Pons (tissue), 1 donor: ENCODE data around the gene CDC42BPB.

ENCODE experiments used
- DNase-seq: peaks from one replicate; pipeline ENCODE4 v3.0.0-alpha.2; 2016; ENCODE audit warnings: low spot score

Gene CDC42BPB

DNA sequence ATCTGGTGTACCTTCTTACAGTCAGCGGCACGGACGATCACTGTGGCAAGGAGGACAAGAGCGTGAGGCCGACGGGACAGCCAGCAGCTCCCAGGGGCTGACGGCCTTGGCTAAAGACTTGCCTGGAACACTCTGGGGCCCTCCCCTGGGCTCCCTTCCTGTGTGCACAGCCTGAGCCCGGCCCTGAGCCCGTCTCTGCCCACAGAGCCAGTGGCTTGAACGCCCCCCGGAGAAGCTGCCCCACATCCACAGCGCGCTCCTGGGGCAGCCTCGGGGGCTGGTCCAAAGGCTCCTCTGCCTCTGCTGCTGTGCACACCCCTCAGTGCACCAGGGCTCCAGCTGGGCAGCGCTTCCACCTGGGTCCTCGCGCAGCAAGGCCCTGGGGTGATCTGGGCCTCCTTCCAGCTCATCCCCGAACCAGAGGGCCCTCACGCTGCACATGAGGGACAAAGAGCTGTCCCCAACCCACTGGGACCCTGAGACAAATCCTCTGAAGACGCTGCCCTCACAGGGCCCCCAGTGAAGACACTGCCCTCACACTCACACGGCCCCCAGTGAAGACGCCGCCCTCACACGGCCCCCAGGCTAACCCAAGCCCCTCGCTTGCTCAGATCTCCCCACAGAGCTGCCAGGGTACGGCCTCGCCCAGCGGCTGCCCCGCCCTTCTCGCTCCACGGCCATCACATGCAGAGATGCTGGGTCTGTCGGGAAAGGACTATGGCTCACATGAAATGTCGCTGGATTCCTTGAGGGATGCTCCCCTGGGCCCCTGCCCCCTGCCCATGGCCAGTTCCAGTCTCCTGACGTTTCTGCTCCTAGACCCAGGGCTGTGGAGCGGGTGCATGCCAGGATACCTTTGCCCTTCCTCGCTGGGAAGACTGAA lies 112.7 kb downstream of the CDC42BPB start:
- DNase-seq: no peak

- DNase-seq: no peak
Measured at GRCh38 chr14:102943979-102944378, 113.4 kb downstream of the CDC42BPB start.

DNA sequence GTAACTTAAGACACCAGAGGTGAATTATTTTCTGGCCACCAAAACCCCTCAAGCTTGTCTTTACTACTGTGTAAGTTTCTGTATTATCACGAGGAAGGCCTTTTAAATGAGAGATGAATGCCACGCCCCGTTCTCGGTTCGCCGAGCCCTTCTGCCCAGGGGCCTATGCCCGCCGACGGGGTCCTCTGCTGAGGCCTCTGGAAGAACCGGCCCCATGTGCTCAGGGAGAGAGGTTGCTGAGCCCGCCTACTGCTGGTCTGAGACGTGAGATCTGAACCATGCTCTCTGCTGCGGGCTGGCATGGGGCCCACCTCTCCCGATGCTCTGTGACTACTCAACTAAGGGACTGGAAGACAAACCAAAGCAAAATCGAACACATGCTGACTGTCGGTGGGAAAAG lies 113.9 kb downstream of the CDC42BPB start:
- DNase-seq: no peak

- no peak for DNase-seq
Measured at GRCh38 chr14:102942069-102942468, 115.3 kb downstream of the CDC42BPB start.

GRCh38 chr14:102941419-102942011 lies 115.8 kb downstream of the CDC42BPB start:
- DNase-seq: no peak

- DNase-seq: no peak
Measured at GRCh38 chr14:102940729-102941362, 116.5 kb downstream of the CDC42BPB start.

DNA sequence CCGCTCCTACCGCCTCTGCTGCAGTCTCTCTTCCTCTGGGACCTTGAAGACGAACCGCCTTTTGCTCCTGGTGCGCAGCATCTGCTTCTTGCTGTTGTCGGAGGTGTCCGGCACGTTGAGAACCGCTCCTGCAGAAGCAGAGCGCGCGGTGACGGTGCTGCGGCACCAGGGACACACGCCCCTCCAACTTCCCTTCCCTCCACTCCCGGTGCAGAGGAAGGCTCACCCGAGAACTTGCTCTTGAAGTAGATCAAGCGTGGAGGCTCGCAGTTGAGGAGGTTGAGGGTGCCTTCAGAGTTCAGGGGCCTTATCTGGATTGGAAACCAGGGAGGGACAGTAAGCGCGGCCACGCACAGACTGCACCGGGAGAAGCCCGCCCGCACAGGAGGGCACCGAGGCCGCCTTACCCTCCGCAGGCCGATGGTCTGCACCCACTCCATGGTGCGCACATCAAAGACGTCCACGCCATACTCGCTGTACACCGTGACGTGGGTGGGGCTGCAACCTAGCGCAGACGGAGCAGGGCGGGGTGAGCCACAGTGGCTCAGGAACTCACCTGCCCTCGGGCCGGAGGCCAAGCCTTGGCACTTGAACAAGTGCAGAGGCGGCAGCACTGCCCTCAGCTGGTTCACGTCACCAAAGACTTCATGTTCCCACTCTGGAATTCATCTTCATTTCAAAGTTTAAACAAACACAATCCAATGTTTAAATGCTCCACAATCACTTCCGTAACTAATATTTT lies 117.4 kb downstream of the CDC42BPB start:
- no peak for DNase-seq

DNA sequence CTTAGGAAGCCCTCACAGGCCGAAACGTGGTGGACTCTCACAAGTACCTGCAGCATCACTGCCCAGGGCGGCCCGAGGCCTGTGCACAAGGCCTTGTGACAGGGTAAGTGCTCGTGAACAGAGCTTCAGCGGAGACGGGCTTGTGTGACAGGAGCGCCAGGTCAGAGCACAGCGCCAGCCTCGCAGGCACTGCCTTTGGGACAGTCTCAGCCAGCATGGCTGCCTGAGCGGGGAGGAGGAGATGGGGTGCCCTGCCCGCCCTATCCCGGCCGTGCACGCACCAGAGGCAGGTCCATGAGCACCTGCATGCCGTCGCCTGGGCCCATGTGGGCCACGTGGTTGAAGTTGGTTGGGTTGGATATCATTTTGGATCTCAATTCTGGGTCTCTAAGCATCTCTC lies 118.0 kb downstream of the CDC42BPB start:
- DNase-seq: no peak

DNA sequence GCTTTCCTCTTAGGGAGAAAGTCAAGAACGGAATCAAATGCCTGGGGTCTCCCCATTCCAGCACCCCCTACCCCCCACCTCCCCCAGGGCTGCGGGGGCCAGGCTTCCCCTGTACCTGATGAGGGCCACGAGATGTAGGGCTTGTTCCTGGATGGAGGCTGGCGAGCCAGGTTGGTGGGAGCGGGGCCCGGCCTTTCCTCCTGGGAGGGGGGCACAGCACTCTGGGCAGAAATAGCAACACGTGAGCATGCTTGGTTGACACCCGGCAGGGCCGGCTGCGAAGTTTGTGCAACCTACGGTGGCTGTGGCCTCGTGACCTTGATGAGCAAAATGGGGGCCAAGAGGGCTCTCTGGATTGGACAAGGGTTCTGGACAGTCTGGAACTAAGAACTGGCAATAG lies 119.2 kb downstream of the CDC42BPB start:
- DNase-seq: no peak

DNA sequence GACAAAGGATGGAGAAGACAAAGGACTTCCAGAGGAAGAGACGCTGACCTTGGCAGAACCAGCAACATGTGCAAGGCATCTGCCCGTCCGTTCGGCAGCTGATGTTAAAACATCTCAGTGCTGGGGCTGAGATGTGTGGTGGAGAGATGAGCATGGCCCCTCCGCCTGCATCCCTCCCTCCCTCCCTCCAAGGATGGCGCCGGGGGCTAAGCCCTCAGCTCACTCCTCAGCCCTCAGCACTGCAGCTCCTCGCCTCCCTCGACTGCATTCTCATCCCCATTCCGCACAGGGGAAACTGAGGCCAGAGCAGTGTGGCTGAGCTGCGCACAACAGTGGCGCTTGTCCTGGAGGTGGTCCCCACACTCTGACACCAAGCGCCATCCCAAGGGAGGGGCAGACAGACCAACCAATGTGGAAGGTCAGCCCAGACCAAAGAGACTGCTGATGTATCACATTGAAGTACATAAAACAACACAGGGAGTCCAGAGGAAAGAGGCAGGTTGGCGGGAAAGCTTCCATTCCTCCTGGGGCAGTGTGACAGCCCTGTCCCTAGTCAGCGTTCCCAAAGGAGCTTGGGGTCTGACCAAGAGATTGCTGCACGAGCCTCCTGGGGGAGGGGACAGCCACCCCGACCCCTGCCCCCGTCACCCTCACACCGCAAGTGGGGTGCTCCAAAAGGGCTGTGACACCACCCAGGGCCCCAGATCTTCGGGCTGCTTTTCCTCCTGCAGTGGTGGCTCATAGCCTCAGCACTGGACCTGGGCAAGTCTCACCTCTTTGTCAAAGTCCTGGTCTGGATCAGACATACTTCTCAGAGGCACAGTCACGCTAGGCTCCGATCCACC lies 119.8 kb downstream of the CDC42BPB start:
- DNase-seq: no peak

GRCh38 chr14:102935756-102936155 lies 121.6 kb downstream of the CDC42BPB start:
- no peak for DNase-seq

GRCh38 chr14:102933618-102934231 lies 123.6 kb downstream of the CDC42BPB start:
- DNase-seq: no peak

- DNase-seq: no peak
Measured at GRCh38 chr14:102932484-102933248, 124.7 kb downstream of the CDC42BPB start.

DNA sequence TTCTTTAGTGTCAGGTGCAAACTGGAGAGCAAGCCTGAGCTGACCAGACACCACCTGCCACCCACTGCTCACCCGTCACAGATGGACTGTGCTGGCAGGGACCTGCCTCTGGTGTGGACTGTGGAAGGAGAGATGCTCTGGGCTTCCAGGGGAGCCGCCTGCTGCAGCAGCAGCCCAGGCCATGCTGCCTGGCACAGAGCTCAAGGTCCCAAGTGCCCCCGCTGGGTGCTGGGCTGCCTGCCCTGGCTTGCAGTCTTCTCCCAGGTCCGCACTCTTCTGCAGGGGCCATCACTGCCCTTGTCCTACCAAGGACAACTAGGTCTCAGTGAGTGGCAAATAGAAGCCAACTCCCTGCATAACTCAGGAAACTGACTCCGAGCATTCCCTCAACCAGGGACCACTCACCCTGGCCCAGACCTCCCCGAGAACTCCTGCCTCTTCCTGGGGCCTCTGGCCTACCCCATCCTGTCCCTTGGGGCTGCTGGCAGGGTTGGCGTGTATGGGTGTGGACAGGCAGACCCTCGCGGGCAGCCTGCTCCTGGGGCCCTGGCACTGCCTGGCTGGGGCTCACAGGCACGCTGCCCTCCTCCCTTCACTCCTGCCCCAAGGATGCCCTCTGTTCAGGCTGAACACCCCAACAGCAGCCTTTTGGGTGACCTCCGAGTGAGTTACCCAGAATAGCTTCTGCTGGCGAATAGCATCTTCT lies 125.6 kb downstream of the CDC42BPB start:
- DNase-seq: no peak

GRCh38 chr14:102930753-102931579 lies 126.4 kb downstream of the CDC42BPB start:
- DNase-seq: no peak

DNA sequence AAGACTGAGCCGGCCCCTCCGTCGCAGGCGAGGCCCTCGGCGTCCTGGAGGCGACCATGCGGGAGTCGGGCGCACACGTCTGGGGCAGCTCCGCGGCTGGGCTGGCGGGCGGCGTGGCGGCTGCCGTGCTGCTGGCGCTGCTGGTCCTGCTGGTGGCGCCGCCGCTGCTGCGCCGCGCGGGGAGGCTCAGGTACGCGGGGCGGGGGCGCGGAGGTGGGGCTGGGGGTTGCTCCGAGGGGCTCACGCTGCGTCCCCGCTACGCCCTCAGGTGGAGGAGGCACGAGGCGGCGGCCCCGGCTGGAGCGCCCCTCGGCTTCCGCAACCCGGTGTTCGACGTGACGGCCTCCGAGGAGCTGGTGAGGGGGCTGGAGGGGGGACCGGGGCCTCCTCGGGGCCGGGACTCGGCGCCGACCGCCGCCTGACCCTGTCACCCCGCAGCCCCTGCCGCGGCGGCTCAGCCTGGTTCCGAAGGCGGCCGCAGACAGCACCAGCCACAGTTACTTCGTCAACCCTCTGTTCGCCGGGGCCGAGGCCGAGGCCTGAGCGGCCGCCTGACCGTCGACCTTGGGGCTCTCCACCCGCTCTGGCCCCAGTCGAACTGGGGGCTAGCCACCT lies 127.1 kb downstream of the CDC42BPB start:
- no peak for DNase-seq

DNA sequence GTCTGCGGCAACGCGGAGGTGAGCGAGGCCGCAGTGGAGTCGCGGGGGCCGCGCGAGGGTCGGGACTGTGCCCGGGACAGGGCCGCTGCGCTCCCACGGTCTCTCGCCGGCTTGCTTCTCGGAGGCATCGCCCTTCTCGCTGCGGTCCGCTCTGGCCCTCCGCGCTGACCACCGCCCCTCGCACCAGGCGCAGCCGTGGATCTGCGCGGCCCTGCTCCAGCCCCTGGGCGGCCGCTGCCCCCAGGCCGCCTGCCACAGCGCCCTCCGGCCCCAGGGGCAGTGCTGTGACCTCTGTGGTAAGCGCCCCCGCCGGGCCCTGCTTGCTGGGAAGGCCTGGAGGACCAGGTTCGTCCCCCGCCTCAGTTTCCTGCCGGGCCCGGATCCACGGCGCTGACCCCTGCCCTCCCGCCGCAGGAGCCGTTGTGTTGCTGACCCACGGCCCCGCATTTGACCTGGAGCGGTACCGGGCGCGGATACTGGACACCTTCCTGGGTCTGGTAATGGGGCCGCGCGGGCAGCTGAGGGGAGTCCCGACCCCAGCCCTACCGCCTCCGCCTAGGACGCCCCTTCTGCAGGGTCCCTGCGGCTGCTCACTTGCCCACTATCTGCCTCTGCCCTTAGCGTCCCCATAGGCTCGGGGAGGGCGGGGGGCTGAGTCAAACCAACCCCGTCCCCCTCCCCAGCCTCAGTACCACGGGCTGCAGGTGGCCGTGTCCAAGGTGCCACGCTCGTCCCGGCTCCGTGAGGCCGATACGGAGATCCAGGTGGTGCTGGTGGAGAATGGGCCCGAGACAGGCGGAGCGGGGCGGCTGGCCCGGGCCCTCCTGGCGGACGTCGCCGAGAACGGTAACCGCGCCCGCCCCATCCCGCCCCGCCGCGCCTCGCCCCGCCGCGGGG lies 127.9 kb downstream of the CDC42BPB start:
- DNase-seq: no peak
